H1 (cell line): ENCODE results near the gene GSAP. TPM values are rescaled to one million over a fixed set of nuclear protein-coding genes. Genes with fewer than 3 reads are reported as not detected.

Source experiments
- CTCF ChIA-PET: fragments of 300-600 bp; sonication (Branson Sonifier 250); formaldehyde crosslinking; loops from one replicate; lab custom pipeline; 2021; ENCODE audit not compliant: partially characterized antibody; lab: Charles Lee
- POLR2A ChIA-PET: fragments of 300-600 bp; sonication (Branson Sonifier 250); formaldehyde crosslinking; loops from one replicate; lab custom pipeline; 2021; ENCODE audit warnings: inconsistent platforms; ENCODE audit not compliant: partially characterized antibody; lab: Charles Lee
- DNase-seq, 2 experiments: peaks; one replicate each; pipeline versions ENCODE4 v3.0.0 to v3.0.0-alpha.2; 2010 to 2022; ENCODE audit warnings: low spot score in 2 of 2, low read depth in 1 of 2, mixed read lengths in 1 of 2
- FAIRE-seq: peaks from 2 replicates; lab custom pipeline; 2011; peaks lifted over from hg19 to GRCh38; lab: Jason Lieb, UNC
- H2AFZ ChIP-seq: 2 replicates; pipeline ENCODE4 v1.8.1; 2012; ENCODE audit warnings: low read length, inconsistent platforms
- H2AK5ac ChIP-seq: 2 replicates; pipeline ENCODE4 v1.6.1; 2013; ENCODE audit warnings: low read depth, low read length
- H2BK120ac ChIP-seq: replicated peaks from 2 replicates; pipeline ENCODE3; 2013; ENCODE audit warnings: low read depth, low read length, inconsistent platforms
- H2BK12ac ChIP-seq: 2 replicates; pipeline ENCODE4 v1.6.1; 2013; ENCODE audit warnings: low read depth, low read length
- H2BK15ac ChIP-seq: 2 replicates; pipeline ENCODE4 v1.6.1; 2013; ENCODE audit warnings: low read length
- H2BK20ac ChIP-seq: 2 replicates; pipeline ENCODE4 v1.6.1; 2013; ENCODE audit warnings: low read length
- H2BK5ac ChIP-seq: 2 replicates; pipeline ENCODE4 v1.6.1; 2013; ENCODE audit warnings: low read depth, low read length
- H3K14ac ChIP-seq: 2 replicates; pipeline ENCODE4 v1.6.1; 2013; ENCODE audit warnings: inconsistent platforms; ENCODE audit not compliant: insufficient read length
- H3K18ac ChIP-seq: 2 replicates; pipeline ENCODE4 v1.6.1; 2013; ENCODE audit warnings: low read length; ENCODE audit errors: extremely low read depth
- H3K23ac ChIP-seq: 2 replicates; pipeline ENCODE4 v1.6.1; 2013; ENCODE audit warnings: inconsistent platforms; ENCODE audit not compliant: insufficient read length
- H3K23me2 ChIP-seq: 2 replicates; pipeline ENCODE4 v1.6.1; 2013; ENCODE audit warnings: low read depth, low read length
- H3K27ac ChIP-seq: 2 replicates; pipeline ENCODE4 v1.6.1; 2011; ENCODE audit warnings: low read depth, low read length, inconsistent platforms
- H3K27me3 ChIP-seq, 4 experiments: replicated peaks in 1 of 4; 1 replicate in 1 of 4; 2 replicates in 3 of 4; pipeline versions ENCODE4 v1.6.1 to v1.8.1; 2011 to 2013; ENCODE audit warnings: low read length in 3 of 4, mild to moderate bottlenecking in 3 of 4, inconsistent platforms in 2 of 4, mixed read lengths in 2 of 4, moderate library complexity in 1 of 4; ENCODE audit not compliant: control insufficient read depth in 3 of 4, insufficient read depth in 3 of 4; ENCODE audit errors: extremely low read depth in 1 of 4
- H3K36me3 ChIP-seq, 4 experiments: 2 replicates each; pipeline versions ENCODE4 v1.6.1 to v1.8.1; 2011 to 2013; ENCODE audit warnings: mild to moderate bottlenecking in 4 of 4, low read length in 3 of 4, moderate library complexity in 2 of 4, control low read depth in 1 of 4, inconsistent platforms in 1 of 4; ENCODE audit not compliant: insufficient read depth in 4 of 4, control insufficient read depth in 2 of 4
- H3K4ac ChIP-seq: replicated peaks from 2 replicates; pipeline ENCODE3; 2013; ENCODE audit warnings: low read length, low read depth, mixed read lengths, inconsistent platforms; ENCODE audit not compliant: insufficient read length
- H3K4me1 ChIP-seq, 4 experiments: replicated peaks in 1 of 4; 1 replicate in 1 of 4; 2 replicates in 3 of 4; pipeline versions ENCODE4 v1.6.1 to v1.8.1; 2011 to 2013; ENCODE audit warnings: low read length in 3 of 4, inconsistent platforms in 2 of 4, mixed read lengths in 1 of 4; ENCODE audit not compliant: insufficient read depth in 4 of 4, control insufficient read depth in 3 of 4
- H3K4me2 ChIP-seq, 2 experiments: 2 replicates each; pipeline versions ENCODE4 v1.6.1 to v1.8.1; 2011 to 2013; ENCODE audit warnings: low read depth in 2 of 2, low read length in 2 of 2, control low read depth in 1 of 2, inconsistent platforms in 1 of 2, mild to moderate bottlenecking in 1 of 2; ENCODE audit not compliant: insufficient read depth in 1 of 2
- H3K4me3 ChIP-seq, 4 experiments: fragments of 200-600, 300-600 bp in 1 of 4; sonication (generic), shearing (Covaris generic), sonication (Bioruptor Twin) in 1 of 4; 2 replicates each; pipeline versions ENCODE4 v1.5.1 to v1.8.1; 2011 to 2016; ENCODE audit warnings: low read length in 4 of 4, low read depth in 3 of 4, control low read depth in 2 of 4, inconsistent platforms in 2 of 4, mild to moderate bottlenecking in 2 of 4, mixed read lengths in 1 of 4, moderate library complexity in 1 of 4; ENCODE audit not compliant: insufficient read depth in 2 of 4; ENCODE audit errors: extremely low read depth in 1 of 4
- H3K56ac ChIP-seq: replicated peaks from 2 replicates; pipeline ENCODE3; 2013; ENCODE audit warnings: low read depth, mild to moderate bottlenecking, mixed read lengths, low read length, inconsistent platforms; ENCODE audit not compliant: insufficient read length
- H3K79me1 ChIP-seq: 2 replicates; pipeline ENCODE4 v1.6.1; 2013; ENCODE audit warnings: low read depth, low read length, control low read depth
- H3K79me2 ChIP-seq, 2 experiments: 2 replicates each; pipeline versions ENCODE4 v1.6.1 to v1.8.1; 2012 to 2013; ENCODE audit warnings: low read length in 2 of 2, mild to moderate bottlenecking in 2 of 2, inconsistent platforms in 1 of 2; ENCODE audit not compliant: insufficient read depth in 2 of 2, control insufficient read depth in 1 of 2
- H3K9ac ChIP-seq, 4 experiments: replicated peaks in 1 of 4; 1 replicate in 1 of 4; 2 replicates in 3 of 4; pipeline versions ENCODE4 v1.6.1 to v1.8.1; 2011 to 2013; ENCODE audit warnings: low read depth in 3 of 4, low read length in 3 of 4, control low read depth in 2 of 4, mild to moderate bottlenecking in 2 of 4, moderate library complexity in 2 of 4, inconsistent platforms in 1 of 4; ENCODE audit errors: extremely low read depth in 1 of 4
- H3K9me3 ChIP-seq, 2 experiments: 2 replicates each; pipeline versions ENCODE4 v1.6.1 to v1.8.1; 2012 to 2013; ENCODE audit warnings: mild to moderate bottlenecking in 2 of 2, moderate library complexity in 2 of 2, control low read depth in 1 of 2, inconsistent platforms in 1 of 2, low read depth in 1 of 2, low read length in 1 of 2, mixed read lengths in 1 of 2; ENCODE audit not compliant: insufficient read depth in 2 of 2
- H4K20me1 ChIP-seq, 2 experiments: replicated peaks in 1 of 2; 2 replicates each; pipeline versions ENCODE3 to v1.8.1; 2011 to 2013; ENCODE audit warnings: inconsistent platforms in 2 of 2, low read length in 2 of 2, mild to moderate bottlenecking in 1 of 2; ENCODE audit not compliant: insufficient read depth in 2 of 2, control insufficient read depth in 1 of 2
- H4K5ac ChIP-seq: 2 replicates; pipeline ENCODE4 v1.6.1; 2013; ENCODE audit warnings: low read length, low read depth, mixed read lengths, inconsistent platforms; ENCODE audit not compliant: insufficient read length
- H4K8ac ChIP-seq: 2 replicates; pipeline ENCODE4 v1.8.0; 2013; ENCODE audit warnings: mild to moderate bottlenecking, moderate library complexity, low read length, inconsistent platforms; ENCODE audit not compliant: insufficient read depth; ENCODE audit errors: extremely low read depth
- H4K91ac ChIP-seq: replicated peaks from 2 replicates; pipeline ENCODE3; 2013; ENCODE audit warnings: low read length, mixed read lengths, inconsistent platforms; ENCODE audit not compliant: insufficient read length
- CBX8 ChIP-seq: fragments of 300-800, 300-1000 bp; sonication (generic); IDR thresholded peaks from 2 replicates; pipeline ENCODE4 v1.7.1; 2016; ENCODE audit warnings: low read depth, low read length, borderline replicate concordance
- CTCF ChIP-seq, 3 experiments: IDR thresholded peaks; 1 replicate in 2 of 3; 2 replicates in 1 of 3; pipeline versions ENCODE4 v1.5.1 to v1.6.1; 2011; ENCODE audit warnings: low read length in 3 of 3, mild to moderate bottlenecking in 3 of 3, inconsistent platforms in 2 of 3, low read depth in 1 of 3, moderate library complexity in 1 of 3; ENCODE audit not compliant: insufficient read depth in 1 of 3; ENCODE audit errors: control extremely low read depth in 1 of 3
- EP300 ChIP-seq, 2 experiments: IDR thresholded peaks; 1 replicate in 1 of 2; 2 replicates in 1 of 2; pipeline ENCODE4 v1.6.1; 2011 to 2012; ENCODE audit warnings: low read depth in 2 of 2, low read length in 2 of 2, mild to moderate bottlenecking in 2 of 2, borderline replicate concordance in 1 of 2, inconsistent platforms in 1 of 2, moderate library complexity in 1 of 2
- FOSL1 ChIP-seq: IDR thresholded peaks from 2 replicates; pipeline ENCODE4 v1.6.1; 2011; ENCODE audit warnings: mild to moderate bottlenecking, low read depth, low read length, moderate library complexity; ENCODE audit not compliant: insufficient read depth
- HDAC2 ChIP-seq, 2 experiments: fragments of 300-600 bp in 1 of 2; sonication (generic) in 1 of 2; IDR thresholded peaks; 2 replicates each; pipeline ENCODE4 v1.6.1; 2011 to 2012; ENCODE audit warnings: low read depth in 2 of 2, low read length in 2 of 2, mild to moderate bottlenecking in 2 of 2, moderate library complexity in 2 of 2, borderline replicate concordance in 1 of 2, inconsistent platforms in 1 of 2
- MAX ChIP-seq: IDR thresholded peaks from 2 replicates; pipeline ENCODE4 v1.6.1; 2012; ENCODE audit warnings: inconsistent platforms
- PHF8 ChIP-seq: fragments of 200-600 bp; sonication (generic); conservative IDR thresholded peaks from 2 replicates; pipeline ENCODE4 v1.7.1; 2012; ENCODE audit warnings: low read depth, mild to moderate bottlenecking, inconsistent platforms, low read length, moderate library complexity
- SAP30 ChIP-seq: fragments of 300-600 bp; sonication (generic); IDR thresholded peaks from 2 replicates; pipeline ENCODE4 v1.7.1; 2012; ENCODE audit warnings: low read length, moderate library complexity, mild to moderate bottlenecking, inconsistent platforms; ENCODE audit not compliant: insufficient read depth, insufficient replicate concordance
- SIN3A ChIP-seq, 2 experiments: IDR thresholded peaks in 1 of 2; conservative IDR thresholded peaks in 1 of 2; 2 replicates each; pipeline ENCODE4 v1.6.1; 2011 to 2012; ENCODE audit warnings: low read length in 2 of 2, improper control_type of control experiment in 1 of 2, low read depth in 1 of 2, mild to moderate bottlenecking in 1 of 2
- SUZ12 ChIP-seq: fragments of 200-600 bp; sonication (generic); IDR thresholded peaks from 2 replicates; pipeline ENCODE4 v1.6.1; 2012; ENCODE audit warnings: mild to moderate bottlenecking, inconsistent platforms, low read length, moderate library complexity, mixed read lengths
- TAF1 ChIP-seq: IDR thresholded peaks from 2 replicates; pipeline ENCODE4 v1.6.1; 2011; ENCODE audit warnings: mild to moderate bottlenecking, low read depth, low read length
- polyA plus RNA-seq, 7 experiments: library from polyadenylated mRNA; depleted of rRNA in 3 of 7; stranded (reverse) in 5 of 7; unstranded in 2 of 7; fragments of >200 nt in 5 of 7; fragments of 200-250 nt in 2 of 7; gene quantifications; 1 replicate in 5 of 7; 2 replicates in 1 of 7; 4 replicates in 1 of 7; pipeline versions ENCODE4 v1.2.1 to v1.2.3, GENCODE V29; 2011 to 2013; ENCODE audit warnings: missing spikeins in 2 of 7, mixed read lengths in 2 of 7
- total RNA-seq: library from RNA; stranded (reverse); fragmentation: NEBNext Ultra II Directional; extraction: Animal tissue kit (Norgen Biotek cat#: 25700); gene quantifications from 2 replicates; pipeline ENCODE4 v1.2.1, GENCODE V29; 2021

Gene GSAP
- total and polyA plus RNA-seq, 2 of the 8 experiments (the other 6 are each of a cell fraction or from before 2014, with no cell fraction given) = 0.93 to 2.1 TPM

GRCh38 chr7:77290425-77290824 lies 125.7 kb downstream of the GSAP start:
- Histone ChIP-seq H2BK120ac (no peak overlapping the region), H3K27me3 (no peaks in the 10 kb centered on the region), H3K27ac (no peak overlapping the region), H2BK5ac (no peak overlapping the region), H3K23ac (no peak overlapping the region), H4K91ac (no peak overlapping the region), H3K79me2 (no peaks in the 10 kb centered on the region), H2BK15ac (no peak overlapping the region), H4K20me1 (no peaks in the 10 kb centered on the region), H3K79me1 (no peaks in the 10 kb centered on the region), H2BK12ac (no peak overlapping the region), H4K8ac (no peak overlapping the region), H3K4me3 (no peak overlapping the region), H3K4ac (no peak overlapping the region), H2AK5ac (no peak overlapping the region), H3K14ac (no peak overlapping the region), H3K4me1 (no peaks in the 10 kb centered on the region), H4K5ac (no peak overlapping the region), H3K9me3 (no peaks in the 10 kb centered on the region), H2BK20ac (no peak overlapping the region), H3K36me3 (no peaks in the 10 kb centered on the region), H3K9ac (no peak overlapping the region), H3K18ac (no peak overlapping the region), H2AFZ (no peak overlapping the region), H3K23me2 (no peaks in the 10 kb centered on the region), H3K56ac (no peak overlapping the region), H3K4me2 (no peak overlapping the region)
- DNase-seq (no peak), FAIRE-seq (no peak)
- ChIA-PET POLR2A (no interaction called here), CTCF (interaction anchor here (0.7 to 1.2 kb wide), 2 partner anchors 13 to 63 kb away, joined by 3 to 4 read pairs; no protein-coding TSS in a partner anchor)
- TF ChIP-seq TAF1 = no peak
- TF ChIP-seq MAX = no peak
- no peak for TF ChIP-seq PHF8
- TF ChIP-seq EP300 (IDR thresholded peaks at IDR 0.05; ENCODE audit: borderline replicate concordance in 1 of 2, low read depth in 2 of 2, low read length in 2 of 2) = no peak
- no peak for TF ChIP-seq SIN3A (conservative IDR thresholded peaks at IDR 0.05 in 1 of 2, IDR thresholded peaks at IDR 0.05 in 1 of 2; ENCODE audit: low read depth in 1 of 2, low read length in 2 of 2)
- no peak for TF ChIP-seq CBX8
- no peak for TF ChIP-seq SUZ12
- TF ChIP-seq HDAC2 (IDR thresholded peaks at IDR 0.05; ENCODE audit: borderline replicate concordance in 1 of 2, low read depth in 2 of 2, low read length in 2 of 2) = no peak
- no peak for TF ChIP-seq CTCF (IDR thresholded peaks at IDR 0.05; ENCODE audit: control extremely low read depth in 1 of 3, insufficient read depth in 1 of 3, low read depth in 1 of 3, low read length in 3 of 3)
- TF ChIP-seq FOSL1 = no peak
- TF ChIP-seq SAP30 = no peak
